Keratinocyte (primary cell): Measurements from ENCODE around the gene TNIP1.

ENCODE experiments used
- CTCF ChIP-seq, 3 experiments: IDR thresholded peaks in 1 of 3; conservative IDR thresholded peaks in 1 of 3; optimal IDR thresholded peaks in 1 of 3; 2 replicates in 2 of 3; 3 replicates in 1 of 3; pipeline versions ENCODE3 to v1.5.1; 2011; ENCODE audit warnings: low read length in 3 of 3, mild to moderate bottlenecking in 3 of 3, moderate library complexity in 2 of 3, control low read depth in 1 of 3, inconsistent platforms in 1 of 3; ENCODE audit not compliant: insufficient read depth in 2 of 3; ENCODE audit errors: extremely low read depth in 1 of 3
- EZH2 ChIP-seq: IDR thresholded peaks from one replicate; pipeline ENCODE4 v1.6.1; 2012; ENCODE audit warnings: inconsistent platforms, mild to moderate bottlenecking, low read length, moderate library complexity

GRCh38 chr5:151058301-151058700, 22.5 kb downstream of the TNIP1 start:
- peak in 2 of 3 experiments; percentile 16 to 27 for TF ChIP-seq CTCF (optimal IDR thresholded peaks at IDR 0.05 in 1 of 3, IDR thresholded peaks at IDR 0.05 in 1 of 3, conservative IDR thresholded peaks at IDR 0.05 in 1 of 3; ENCODE audit: extremely low read depth in 1 of 3, insufficient read depth in 2 of 3, low read length in 3 of 3)
- no peak for TF ChIP-seq EZH2
